Islet of Langerhans (tissue), 1 donor: Measurements from ENCODE around the gene TRPM5.

Experiments
- FAIRE-seq: peaks from one replicate; lab custom pipeline; 2011; peaks lifted over from hg19 to GRCh38; lab: Jason Lieb, UNC

Gene TRPM5

DNA sequence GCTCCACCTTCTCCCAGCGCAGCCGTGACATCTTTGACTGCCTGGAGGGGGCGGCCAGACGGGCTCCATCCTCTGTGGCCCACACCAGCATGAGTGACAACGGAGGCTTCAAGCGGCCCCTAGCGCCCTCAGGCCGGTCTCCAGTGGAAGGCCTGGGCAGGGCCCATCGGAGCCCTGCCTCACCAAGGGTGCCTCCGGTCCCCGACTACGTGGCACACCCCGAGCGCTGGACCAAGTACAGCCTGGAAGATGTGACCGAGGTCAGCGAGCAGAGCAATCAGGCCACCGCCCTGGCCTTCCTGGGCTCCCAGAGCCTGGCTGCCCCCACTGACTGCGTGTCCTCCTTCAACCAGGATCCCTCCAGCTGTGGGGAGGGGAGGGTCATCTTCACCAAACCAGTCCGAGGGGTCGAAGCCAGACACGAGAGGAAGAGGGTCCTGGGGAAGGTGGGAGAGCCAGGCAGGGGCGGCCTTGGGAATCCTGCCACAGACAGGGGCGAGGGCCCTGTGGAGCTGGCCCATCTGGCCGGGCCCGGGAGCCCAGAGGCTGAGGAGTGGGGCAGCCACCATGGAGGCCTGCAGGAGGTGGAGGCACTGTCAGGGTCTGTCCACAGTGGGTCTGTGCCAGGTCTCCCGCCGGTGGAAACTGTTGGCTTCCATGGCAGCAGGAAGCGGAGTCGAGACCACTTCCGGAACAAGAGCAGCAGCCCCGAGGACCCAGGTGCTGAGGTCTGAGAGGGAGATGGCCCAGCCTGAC lies 41.2 kb downstream of the TRPM5 start:
- FAIRE-seq, result no peak

DNA sequence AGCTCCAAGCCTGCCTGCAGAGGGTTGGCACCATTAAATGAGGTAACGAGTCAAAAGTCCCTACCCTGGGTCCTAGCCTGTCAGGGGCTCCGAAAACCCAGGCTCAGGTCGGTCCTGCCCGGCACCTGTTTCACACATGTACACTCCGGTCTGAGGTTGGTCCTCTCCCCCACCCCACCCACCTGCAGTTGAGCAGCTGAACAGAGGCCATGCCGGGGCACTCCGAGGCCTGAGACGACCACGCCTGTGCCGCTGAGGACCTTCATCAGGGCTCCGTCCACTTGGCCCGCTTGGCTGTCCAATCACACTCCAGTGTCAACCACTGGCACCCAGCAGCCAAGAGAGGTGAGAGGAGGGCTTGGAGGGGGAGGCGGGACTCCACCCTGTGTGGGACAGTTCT lies 42.2 kb downstream of the TRPM5 start:
- no peak for FAIRE-seq

DNA sequence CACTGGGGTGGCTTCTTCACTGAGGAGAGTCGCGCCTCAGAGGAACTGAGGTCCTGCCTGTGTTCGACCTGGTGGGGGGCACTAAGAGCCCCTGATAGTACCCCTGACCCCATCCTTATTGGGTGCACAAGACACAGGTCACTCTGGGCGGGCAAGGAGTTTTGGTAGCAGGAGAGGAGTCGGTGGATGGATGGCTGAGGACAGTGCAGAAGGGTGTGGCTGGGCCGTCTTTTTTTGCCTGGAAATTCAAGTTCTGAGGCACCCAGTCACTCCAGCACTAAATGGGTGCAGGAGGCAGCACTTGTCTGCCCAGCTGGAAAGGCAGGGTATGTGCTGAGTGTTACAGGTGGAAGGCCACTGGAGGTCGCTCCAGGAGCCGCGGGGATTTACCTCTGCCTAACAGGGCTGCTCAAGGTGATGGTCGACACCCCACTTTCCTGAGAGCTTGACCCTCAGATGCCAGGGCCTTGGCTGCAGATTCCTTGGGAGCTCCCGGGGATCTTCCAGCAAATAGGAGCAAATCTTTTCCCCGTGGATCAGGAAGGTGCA lies 42.8 kb downstream of the TRPM5 start:
- FAIRE-seq, result no peak

DNA sequence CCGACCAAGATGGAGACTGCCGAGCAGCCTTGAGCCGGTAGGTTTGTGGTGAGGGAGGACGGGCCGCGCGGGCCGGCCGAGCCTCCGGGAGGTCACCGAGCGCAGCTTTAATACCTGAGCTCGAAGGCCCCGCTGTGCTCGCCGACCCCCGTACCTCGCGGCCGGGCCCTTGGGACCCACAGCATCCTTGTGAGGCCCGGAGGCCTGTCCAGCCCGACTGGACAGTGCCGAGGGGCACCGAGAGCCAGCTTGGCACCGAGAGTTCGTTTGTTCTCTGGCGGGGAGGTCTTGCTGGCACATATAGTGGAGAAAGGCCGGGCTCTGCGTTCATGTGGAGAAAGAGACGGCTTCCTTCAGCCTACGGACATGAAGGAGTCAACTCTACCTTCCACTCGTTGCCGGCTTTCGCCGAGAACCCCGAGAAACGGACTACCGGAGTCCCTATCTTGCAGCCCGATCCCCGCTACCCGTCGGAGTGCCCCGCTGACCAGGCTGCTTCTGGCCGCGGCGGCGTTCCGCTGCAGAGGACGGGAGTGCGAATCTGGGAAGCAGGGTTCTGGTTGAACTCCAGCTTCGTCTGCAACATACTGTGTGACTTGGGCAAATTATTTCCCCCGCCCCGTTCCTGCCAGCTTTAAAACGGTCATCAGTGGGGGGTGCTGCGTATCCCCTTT lies 43.4 kb downstream of the TRPM5 start:
- no peak for FAIRE-seq

DNA sequence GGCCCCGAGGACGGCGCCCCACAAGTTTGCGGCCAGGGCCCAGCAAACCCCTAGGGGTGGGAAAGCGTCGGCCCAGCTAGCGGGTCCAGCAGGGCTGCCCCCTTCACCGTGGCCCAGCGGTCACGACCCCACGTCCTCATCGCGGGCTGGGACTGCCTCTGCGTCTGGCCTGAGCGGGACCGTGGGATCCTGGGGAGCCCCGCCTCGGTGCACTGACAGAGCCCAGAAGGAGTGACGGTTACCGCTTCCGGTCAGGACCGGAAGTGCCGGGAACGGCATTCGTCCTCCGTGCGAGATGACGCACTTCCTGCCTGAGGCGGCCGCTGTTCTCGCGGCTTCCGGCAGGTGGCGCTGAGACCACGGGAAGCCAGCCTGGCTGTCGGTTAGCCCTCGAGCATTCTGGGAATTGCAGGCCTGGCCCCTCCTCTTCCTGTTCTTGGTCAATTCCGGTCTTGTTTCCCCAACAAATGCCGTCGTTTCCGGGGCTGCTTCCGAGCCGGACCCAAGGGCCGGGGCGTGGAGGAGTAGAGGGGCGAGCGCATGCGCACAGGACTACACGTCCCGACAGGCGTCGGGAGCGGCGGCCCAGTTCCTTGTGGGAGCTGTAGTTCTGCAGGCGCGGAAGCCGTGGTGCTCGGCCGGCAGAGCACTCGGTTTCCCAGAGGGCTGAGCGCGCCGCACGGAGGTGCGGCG lies 44.1 kb downstream of the TRPM5 start, which contains the start of gene TSSC4:
Gene TSSC4, plus strand, starts transcription at position 682 of the 693 bp plus-strand sequence. CDS start 1,884 bp downstream, outside the sequence.
- peak; percentile 98 for FAIRE-seq

DNA sequence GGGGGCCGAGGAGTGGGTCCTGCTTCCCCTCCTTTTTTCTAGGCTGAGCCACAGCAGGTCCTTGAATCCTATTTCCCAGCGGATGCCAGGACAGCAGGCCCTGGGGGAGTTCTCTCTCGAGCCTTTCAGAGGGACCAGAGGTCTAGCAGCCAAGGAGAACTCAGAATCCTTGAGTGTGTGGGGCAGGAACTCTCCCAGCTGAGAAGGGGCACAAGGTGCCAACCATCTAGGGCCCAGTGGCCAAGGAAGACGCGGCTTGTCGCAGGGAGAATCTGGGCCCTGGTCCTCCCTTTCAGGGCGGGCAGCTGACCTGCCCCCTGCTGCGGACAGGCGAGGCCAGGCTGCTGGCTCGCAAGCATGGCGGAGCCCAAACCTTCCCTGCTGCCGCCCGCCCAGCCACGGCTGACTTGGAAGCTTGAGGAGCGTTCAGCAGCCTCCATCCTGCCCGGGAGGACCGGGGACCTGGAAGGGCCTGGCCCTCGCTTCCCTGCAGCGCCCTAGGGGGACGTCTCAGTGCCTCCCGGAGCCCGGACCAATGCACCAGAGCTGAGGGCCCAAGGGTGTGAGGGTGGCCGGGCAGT lies 44.7 kb downstream of the TRPM5 start:
- FAIRE-seq, result no peak

DNA sequence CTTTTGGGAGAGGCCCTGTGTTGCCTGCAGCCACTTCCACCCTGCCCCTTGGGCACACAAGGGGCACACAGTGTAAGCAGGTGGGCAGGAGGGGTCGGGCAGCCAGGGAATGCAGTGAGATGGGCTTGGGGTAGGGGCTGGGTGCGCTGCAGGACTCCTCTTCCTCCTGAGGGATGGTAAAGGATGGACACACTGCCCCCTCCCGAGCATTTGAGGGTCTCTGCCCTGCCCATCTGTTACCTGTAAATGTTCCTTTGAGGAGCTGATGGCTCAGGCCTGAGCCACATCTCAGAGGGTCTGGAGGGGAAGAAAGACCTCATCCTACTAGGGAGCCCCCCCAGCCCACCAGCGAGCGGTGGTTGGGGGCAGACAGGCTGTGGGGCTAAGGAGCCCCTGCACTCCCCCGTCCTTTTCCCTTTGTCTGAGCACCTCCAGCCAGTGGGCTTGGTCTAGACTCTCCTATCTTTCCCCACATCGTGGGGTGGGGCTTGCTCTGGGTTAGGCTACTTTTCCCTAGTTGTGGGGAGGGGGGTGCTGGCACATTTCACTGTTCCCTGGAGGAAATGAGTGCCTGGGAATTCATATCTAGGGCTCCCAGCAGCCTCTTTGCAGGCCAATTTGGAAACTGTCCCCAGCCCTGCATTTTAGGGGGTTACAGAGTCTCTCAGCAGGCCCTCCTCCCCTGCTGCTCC lies 45.5 kb downstream of the TRPM5 start:
- no peak for FAIRE-seq

DNA sequence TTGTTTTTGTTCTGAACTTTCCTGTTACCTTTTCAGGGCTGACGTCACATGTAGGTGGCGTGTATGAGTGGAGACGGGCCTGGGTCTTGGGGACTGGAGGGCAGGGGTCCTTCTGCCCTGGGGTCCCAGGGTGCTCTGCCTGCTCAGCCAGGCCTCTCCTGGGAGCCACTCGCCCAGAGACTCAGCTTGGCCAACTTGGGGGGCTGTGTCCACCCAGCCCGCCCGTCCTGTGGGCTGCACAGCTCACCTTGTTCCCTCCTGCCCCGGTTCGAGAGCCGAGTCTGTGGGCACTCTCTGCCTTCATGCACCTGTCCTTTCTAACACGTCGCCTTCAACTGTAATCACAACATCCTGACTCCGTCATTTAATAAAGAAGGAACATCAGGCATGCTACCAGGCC lies 47.3 kb downstream of the TRPM5 start:
- FAIRE-seq, result no peak

DNA sequence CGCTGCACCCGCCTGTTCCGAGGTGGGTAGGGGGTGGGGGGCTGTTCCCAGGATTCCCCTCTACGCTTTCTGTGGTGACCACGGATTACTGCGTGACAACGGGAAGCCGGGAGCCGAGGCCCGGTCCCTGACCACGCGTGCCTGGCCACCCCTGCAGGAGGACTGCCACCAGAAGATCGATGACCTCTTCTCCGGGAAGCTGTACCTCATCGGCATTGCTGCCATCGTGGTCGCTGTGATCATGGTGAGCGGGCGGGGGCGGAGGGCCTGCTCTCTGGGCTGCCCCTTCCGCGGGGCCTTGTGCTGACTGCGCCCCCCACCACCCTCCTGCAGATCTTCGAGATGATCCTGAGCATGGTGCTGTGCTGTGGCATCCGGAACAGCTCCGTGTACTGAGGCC lies 47.8 kb downstream of the TRPM5 start:
- FAIRE-seq, result no peak

DNA sequence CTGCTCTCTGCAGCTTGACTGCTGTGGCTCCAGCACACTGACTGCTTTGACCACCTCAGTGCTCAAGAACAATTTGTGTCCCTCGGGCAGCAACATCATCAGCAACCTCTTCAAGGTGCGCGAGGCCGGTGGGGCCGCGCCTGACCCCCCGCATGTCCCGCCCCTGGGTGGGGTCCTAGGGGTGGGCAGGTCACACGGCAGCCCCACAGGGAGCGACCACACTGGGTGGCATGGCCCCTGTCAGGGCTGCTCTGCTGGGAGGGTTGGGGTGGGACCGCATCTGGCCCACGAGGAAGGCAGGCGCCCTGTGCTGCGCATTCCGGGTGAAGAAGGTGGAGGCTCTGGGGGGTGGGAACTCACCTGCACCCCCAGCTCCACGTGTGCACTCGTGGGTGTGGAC lies 48.5 kb downstream of the TRPM5 start:
- FAIRE-seq, result no peak

DNA sequence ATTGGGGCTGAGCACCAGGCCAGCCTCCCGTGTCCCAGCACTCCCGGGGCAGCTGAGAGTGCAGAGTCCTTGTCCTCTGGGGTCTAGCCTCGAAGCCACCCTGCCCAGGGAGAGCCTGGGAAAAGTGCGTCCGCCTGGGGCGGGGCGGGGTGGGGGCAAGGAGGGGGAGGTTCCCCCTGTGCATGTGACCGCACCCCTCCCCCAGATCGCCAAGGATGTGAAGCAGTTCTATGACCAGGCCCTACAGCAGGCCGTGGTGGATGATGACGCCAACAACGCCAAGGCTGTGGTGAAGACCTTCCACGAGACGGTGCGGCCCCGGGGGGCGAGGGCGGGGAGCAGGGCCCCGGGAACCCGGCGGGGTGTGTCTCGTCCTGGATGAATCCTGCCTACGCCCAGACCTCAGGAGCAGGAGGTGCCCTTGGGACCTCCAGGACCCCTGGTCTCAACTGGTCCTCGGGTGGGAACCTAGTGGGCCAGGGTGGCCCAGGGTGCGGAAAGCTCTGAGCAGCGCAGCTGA lies 49.0 kb downstream of the TRPM5 start:
- FAIRE-seq, result no peak

DNA sequence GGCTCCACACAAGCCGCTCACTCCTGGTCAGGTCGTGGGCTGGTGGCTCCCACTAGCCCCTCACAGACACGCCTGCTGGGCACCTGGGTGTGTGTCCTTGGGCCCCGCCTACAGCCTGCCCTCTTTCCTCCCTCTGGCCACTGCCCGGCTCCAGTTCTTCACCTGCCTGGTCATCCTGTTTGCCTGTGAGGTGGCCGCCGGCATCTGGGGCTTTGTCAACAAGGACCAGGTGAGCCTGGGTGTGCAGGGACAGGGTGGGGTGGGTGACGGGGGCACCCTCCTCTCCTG lies 49.6 kb downstream of the TRPM5 start:
- FAIRE-seq, result no peak
